22Rv1 (cell line): ENCODE measurements around the gene IDH2.

ENCODE experiments used
- ZFX ChIP-seq: fragments of 450-650 bp; IDR thresholded peaks from 2 replicates; pipeline ENCODE4 v1.6.1; 2017; ENCODE audit warnings: antibody characterized with exemption, borderline replicate concordance
- TF ChIP-seq, protein P1 (sequence below): fragments of 450-650 bp; IDR thresholded peaks from 2 replicates; pipeline ENCODE4 v1.5.1; 2017; ENCODE audit warnings: mild to moderate bottlenecking

DNA sequence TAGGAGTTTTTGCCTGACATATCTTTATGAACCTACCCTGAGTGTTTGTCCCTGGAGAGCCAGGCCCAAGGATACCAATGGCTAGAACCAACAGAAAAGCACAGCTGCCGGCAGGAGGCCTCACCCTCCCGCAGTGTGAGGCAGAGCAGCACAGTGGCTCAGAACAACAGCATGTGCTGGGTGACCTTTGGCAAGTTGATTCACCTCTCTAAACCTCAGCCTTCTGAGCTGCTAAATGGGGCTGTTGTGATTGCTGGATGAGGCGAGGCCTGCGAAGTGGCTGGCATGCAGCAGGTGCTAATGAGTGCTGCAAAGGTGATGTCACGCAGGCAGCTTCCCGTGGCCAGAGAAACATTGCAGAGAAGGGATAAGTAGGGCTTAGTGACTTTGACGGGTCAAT lies 23.3 kb downstream of the IDH2 start:
- TF ChIP-seq, protein P1, sequence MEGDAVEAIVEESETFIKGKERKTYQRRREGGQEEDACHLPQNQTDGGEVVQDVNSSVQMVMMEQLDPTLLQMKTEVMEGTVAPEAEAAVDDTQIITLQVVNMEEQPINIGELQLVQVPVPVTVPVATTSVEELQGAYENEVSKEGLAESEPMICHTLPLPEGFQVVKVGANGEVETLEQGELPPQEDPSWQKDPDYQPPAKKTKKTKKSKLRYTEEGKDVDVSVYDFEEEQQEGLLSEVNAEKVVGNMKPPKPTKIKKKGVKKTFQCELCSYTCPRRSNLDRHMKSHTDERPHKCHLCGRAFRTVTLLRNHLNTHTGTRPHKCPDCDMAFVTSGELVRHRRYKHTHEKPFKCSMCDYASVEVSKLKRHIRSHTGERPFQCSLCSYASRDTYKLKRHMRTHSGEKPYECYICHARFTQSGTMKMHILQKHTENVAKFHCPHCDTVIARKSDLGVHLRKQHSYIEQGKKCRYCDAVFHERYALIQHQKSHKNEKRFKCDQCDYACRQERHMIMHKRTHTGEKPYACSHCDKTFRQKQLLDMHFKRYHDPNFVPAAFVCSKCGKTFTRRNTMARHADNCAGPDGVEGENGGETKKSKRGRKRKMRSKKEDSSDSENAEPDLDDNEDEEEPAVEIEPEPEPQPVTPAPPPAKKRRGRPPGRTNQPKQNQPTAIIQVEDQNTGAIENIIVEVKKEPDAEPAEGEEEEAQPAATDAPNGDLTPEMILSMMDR, result no peak
- no peak for TF ChIP-seq ZFX
